Gastroesophageal sphincter (tissue), 4 donors: ENCODE measurements around the gene FEM1B. TPM values are rescaled to one million over a fixed set of nuclear protein-coding genes. Genes with fewer than 3 reads are reported as not detected.

Experiments
- ATAC-seq: fragments of 150-250 bp; one replicate; pipeline ENCODE4 v1.9.1; 2016; ENCODE audit warnings: mild to moderate bottlenecking, moderate library complexity
- H3K27ac ChIP-seq, 4 donors: fragments of 200-600 bp; sonication (generic) in 3 of 4; 1 replicate in 3 of 4; 2 replicates in 1 of 4; pipeline ENCODE4 v1.5.1; 2016 to 2019
- H3K27me3 ChIP-seq: fragments of 200-600 bp; sonication (generic); one replicate; pipeline ENCODE4 v1.5.1; 2019
- H3K36me3 ChIP-seq, 2 donors: fragments of 200-600 bp; sonication (generic); one replicate each; pipeline ENCODE4 v1.5.1; 2019; ENCODE audit warnings: control low read depth in 1 of 2
- H3K4me1 ChIP-seq, 3 donors: fragments of 200-600 bp; sonication (generic); 1 replicate in 2 of 3; 2 replicates in 1 of 3; pipeline ENCODE4 v1.5.1; 2016 to 2019; ENCODE audit warnings: control low read depth in 2 of 3
- H3K4me3 ChIP-seq, 2 donors: fragments of 200-600 bp; sonication (generic); one replicate each; pipeline ENCODE4 v1.5.1; 2019; ENCODE audit warnings: mild to moderate bottlenecking in 1 of 2, moderate library complexity in 1 of 2
- H3K9me3 ChIP-seq, 3 donors: fragments of 200-600 bp; sonication (generic); one replicate each; pipeline ENCODE4 v1.5.1; 2017 to 2019; ENCODE audit warnings: control low read depth in 2 of 3
- EP300 ChIP-seq: sonication (generic); formaldehyde crosslinking; IDR thresholded peaks from one replicate; pipeline ENCODE4 v1.6.1; 2017; ENCODE audit warnings: antibody characterized with exemption, mild to moderate bottlenecking
- POLR2A ChIP-seq, 2 donors: fragments of 450-650 bp; IDR thresholded peaks; one replicate each; pipeline ENCODE4 v1.6.1; 2017; ENCODE audit warnings: antibody characterized with exemption in 2 of 2, mild to moderate bottlenecking in 2 of 2, moderate library complexity in 1 of 2
- POLR2AphosphoS5 ChIP-seq: sonication (generic); formaldehyde crosslinking; IDR thresholded peaks from one replicate; pipeline ENCODE4 v1.6.1; 2017; ENCODE audit warnings: antibody characterized with exemption
- WGBS, 2 donors: methylation state at CpG; one replicate each; pipeline ENCODE4 v1.1.5; 2018; ENCODE audit warnings: low coverage in 1 of 2; 5-methylcytosine and 5-hydroxymethylcytosine counted together
- total RNA-seq, 4 donors: library from RNA; depleted of rRNA; stranded (reverse); fragments of >200 nt; gene quantifications; one replicate each; pipeline ENCODE4 v1.1.0, GENCODE V29; 2016
- TF ChIP-seq, protein P1 (sequence below), 4 experiments: fragments of 200-600 bp in 2 of 4; fragments of 450-650 bp in 2 of 4; sonication (generic) in 1 of 4; IDR thresholded peaks; one replicate each; pipeline ENCODE4 v1.5.1; 2017 to 2019; ENCODE audit warnings: antibody characterized with exemption in 4 of 4, mild to moderate bottlenecking in 2 of 4, moderate library complexity in 2 of 4

The FEM1B gene
- total RNA-seq, 4 donors from 2014 or later, result 64.8 to 71.7 (median 67.5) TPM

DNA sequence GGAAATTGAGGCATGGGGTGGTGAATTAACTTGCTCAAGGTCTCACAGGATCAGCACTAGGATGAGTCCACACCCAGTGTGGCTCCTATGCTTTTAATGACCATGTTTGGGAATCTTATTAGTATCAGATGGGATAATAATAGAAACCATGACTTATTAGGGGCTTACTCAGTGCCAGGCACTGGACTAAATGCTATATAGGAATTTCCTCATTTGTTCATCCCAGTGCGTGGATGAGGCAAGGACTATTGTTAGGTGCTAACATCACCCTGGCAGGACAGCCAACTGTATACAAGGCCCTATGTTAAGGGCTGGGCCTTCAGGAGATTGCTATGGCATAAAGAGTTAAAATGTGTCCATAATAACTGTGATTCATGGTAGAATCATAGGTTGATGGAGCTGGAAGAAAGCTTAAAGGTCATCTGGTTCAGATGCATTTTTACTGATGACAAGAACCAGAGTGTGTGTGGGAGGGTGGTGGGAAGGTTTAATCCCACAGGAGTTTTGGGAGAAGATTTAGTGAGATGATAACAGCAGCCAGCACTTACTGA is 4.7 kb upstream of the FEM1B start:
- H3K4me1 ChIP-seq, result peaks cover 6 to 49% (median 24%) of the 10 kb centered on the region in 3 donors
- TF ChIP-seq, protein P1, sequence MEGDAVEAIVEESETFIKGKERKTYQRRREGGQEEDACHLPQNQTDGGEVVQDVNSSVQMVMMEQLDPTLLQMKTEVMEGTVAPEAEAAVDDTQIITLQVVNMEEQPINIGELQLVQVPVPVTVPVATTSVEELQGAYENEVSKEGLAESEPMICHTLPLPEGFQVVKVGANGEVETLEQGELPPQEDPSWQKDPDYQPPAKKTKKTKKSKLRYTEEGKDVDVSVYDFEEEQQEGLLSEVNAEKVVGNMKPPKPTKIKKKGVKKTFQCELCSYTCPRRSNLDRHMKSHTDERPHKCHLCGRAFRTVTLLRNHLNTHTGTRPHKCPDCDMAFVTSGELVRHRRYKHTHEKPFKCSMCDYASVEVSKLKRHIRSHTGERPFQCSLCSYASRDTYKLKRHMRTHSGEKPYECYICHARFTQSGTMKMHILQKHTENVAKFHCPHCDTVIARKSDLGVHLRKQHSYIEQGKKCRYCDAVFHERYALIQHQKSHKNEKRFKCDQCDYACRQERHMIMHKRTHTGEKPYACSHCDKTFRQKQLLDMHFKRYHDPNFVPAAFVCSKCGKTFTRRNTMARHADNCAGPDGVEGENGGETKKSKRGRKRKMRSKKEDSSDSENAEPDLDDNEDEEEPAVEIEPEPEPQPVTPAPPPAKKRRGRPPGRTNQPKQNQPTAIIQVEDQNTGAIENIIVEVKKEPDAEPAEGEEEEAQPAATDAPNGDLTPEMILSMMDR (IDR thresholded peaks at IDR 0.05), result no peak
- peak; percentile 50 for TF ChIP-seq POLR2AphosphoS5
- H3K27ac ChIP-seq, result peak overlapping the region; percentile 58 to 97 (median 92)
- H3K9me3 ChIP-seq, result no peaks in the 10 kb centered on the region
- H3K27me3 ChIP-seq, result no peaks in the 10 kb centered on the region
- H3K36me3 ChIP-seq, result no peaks in the 10 kb centered on the region
- H3K4me3 ChIP-seq, result no peak overlapping the region
- ATAC-seq, result no peak
- WGBS, 2 donors, result 17% methylated on average over 1 of the region's 1 CpG; no CpG with 5 or more reads in 1 of the 2 donors

DNA sequence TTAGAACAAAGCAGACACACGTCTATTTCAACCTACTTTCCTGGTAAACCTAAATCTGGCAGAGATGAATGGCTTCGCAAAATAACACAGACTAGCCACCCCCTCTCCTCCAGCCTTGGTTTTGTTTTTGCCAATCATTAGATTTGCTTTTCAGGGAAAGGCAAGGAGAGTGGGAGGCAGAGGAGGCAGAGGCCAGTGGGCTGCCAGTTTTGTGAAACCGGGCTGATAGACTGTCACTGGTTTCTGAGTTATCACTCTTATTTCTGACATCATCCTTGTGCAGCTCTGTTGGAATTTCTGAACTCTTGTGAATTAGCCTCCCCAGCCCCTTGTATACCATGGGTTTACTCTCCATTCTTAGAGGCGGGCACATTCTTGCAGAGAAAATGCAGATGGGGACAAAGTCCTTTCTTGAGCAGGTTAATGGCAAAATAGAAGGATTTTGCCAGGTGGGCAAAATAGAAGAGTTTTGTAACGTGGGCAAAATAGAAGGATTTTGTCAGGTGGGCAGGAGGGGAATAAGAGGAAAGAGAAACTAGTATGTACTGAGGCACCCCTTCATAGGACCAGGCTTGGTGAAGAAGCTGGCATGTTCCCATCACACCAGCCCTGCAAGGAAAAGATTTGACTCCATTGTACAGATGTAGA is 3.2 kb upstream of the FEM1B start:
- no peaks in the 10 kb centered on the region for H3K27me3 ChIP-seq
- H3K4me3 ChIP-seq, result no peak overlapping the region
- peak overlapping the region in 3 of 4 donors; percentile 91 to 97 (median 94) for H3K27ac ChIP-seq
- WGBS, 2 donors, result 71 to 84% methylated on average over 2 to 3 of the region's 5 CpGs
- no peak for ATAC-seq
- H3K9me3 ChIP-seq, result no peaks in the 10 kb centered on the region
- TF ChIP-seq, protein P1 (IDR thresholded peaks at IDR 0.05), result no peak
- TF ChIP-seq EP300 (no peak), POLR2AphosphoS5 (no peak), POLR2A (IDR thresholded peaks at IDR 0.05) (no peak)
- peaks cover 6 to 54% (median 24%) of the 10 kb centered on the region in 3 donors for H3K4me1 ChIP-seq
- no peaks in the 10 kb centered on the region for H3K36me3 ChIP-seq

DNA sequence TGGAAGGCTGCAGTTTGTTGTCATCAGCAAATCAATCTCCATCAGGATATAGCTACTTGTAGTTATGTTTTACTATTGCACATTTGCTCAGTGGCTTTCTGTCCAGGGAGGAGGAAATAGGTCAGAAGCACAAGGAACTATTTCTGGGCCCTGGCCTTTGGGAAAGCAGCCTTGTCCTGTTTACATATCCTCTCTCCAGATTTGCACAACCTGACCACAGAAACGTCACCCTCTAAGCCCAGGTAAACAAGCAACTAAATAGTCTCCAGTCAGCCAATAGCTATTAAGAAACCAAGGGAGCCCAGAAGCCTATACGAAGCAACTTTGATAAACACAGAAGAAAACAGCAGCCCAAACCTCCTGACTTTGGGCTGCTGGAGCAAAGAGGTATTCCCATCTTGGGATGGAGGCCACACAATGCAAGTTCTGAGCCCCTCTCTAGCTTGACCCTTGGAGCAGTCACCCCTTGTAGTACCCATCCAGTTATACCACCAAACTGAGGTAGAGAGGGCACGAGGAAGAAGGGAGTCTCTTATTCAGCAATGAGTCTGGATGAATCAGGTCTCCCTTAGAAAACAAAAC is 2.3 kb upstream of the FEM1B start:
- ATAC-seq, result no peak
- WGBS, 2 donors, result 56% methylated on average over 3 of the region's 3 CpGs; no CpG with 5 or more reads in 1 of the 2 donors
- Histone ChIP-seq H3K9me3 (no peaks in the 10 kb centered on the region), H3K4me3 (no peak overlapping the region), H3K4me1 (peaks cover 6 to 63% (median 24%) of the 10 kb centered on the region in 3 donors), H3K36me3 (no peaks in the 10 kb centered on the region), H3K27me3 (no peaks in the 10 kb centered on the region), H3K27ac (peak overlapping the region in 3 of 4 donors; percentile 94 to 99 (median 97))
- TF ChIP-seq EP300 (no peak), POLR2A (IDR thresholded peaks at IDR 0.05) (no peak), POLR2AphosphoS5 (no peak)
- TF ChIP-seq, protein P1 (IDR thresholded peaks at IDR 0.05), result no peak

DNA sequence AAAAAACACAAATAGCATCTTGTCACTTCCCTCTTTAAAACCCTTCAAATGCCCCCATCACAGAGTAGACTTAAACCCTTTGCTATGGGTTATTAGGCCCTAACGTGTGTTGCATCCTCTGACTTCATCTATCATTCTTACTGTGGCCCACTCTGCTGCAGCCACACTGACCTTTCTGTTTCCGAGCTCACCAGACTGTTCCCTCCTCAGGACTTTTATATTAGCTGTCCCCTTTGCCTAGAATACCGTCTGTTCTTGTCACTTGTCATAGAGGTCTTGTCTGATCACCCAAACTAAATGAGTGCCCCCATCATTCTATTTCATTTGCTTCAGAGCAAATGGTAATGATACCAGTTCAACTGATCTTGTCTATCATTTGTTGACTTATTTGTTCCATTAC is 877 bp upstream of the FEM1B start:
- 9 to 20% methylated on average over 3 of the region's 3 CpGs for WGBS, 2 donors
- no peaks in the 10 kb centered on the region for H3K27me3 ChIP-seq
- ATAC-seq, result no peak
- peaks cover under 1 to 66% (median 24%) of the 10 kb centered on the region in 3 donors for H3K4me1 ChIP-seq
- no peaks in the 10 kb centered on the region for H3K36me3 ChIP-seq
- TF ChIP-seq EP300 (no peak), POLR2AphosphoS5 (no peak), POLR2A (IDR thresholded peaks at IDR 0.05) (no peak)
- TF ChIP-seq, protein P1 (IDR thresholded peaks at IDR 0.05), result no peak
- peak overlapping the region; percentile 94 to 99 (median 98) for H3K27ac ChIP-seq
- peak overlapping the region; percentile 58 to 82 for H3K4me3 ChIP-seq
- no peaks in the 10 kb centered on the region for H3K9me3 ChIP-seq
